CD4-positive, alpha-beta T cell (primary cell): ENCODE data around the gene CMSS1. TPM values are rescaled to one million over a fixed set of nuclear protein-coding genes. Genes with fewer than 3 reads are reported as not detected.

Experiments used
- ATAC-seq: fragments of 200-7000 bp; cut with Tn5 transposase; one replicate; pipeline ENCODE4 v1.10.0; 2022; ENCODE audit warnings: mild to moderate bottlenecking; ENCODE audit not compliant: poor library complexity
- CTCF ChIA-PET: fragments of 350-600 bp; sonication (Branson Sonifier 250); formaldehyde crosslinking; loops from one replicate; lab custom pipeline; 2021; ENCODE audit warnings: antibody characterized with exemption, inconsistent platforms; lab: Charles Lee
- POLR2A ChIA-PET: fragments of 350-600 bp; sonication (Branson Sonifier 250); formaldehyde crosslinking; loops from one replicate; lab custom pipeline; 2021; ENCODE audit warnings: antibody characterized with exemption, inconsistent platforms; lab: Charles Lee
- DNase-seq, 14 experiments: peaks; one replicate each; pipeline ENCODE4 v3.0.0-alpha.2; 2013 to 2020; ENCODE audit warnings: mixed read lengths in 2 of 14
- H3K27ac ChIP-seq, 2 donors: one replicate each; pipeline versions ENCODE4 v1.5.1 to v1.7.0; 2013; ENCODE audit warnings: low read length in 2 of 2, low read depth in 1 of 2, mild to moderate bottlenecking in 1 of 2
- H3K27me3 ChIP-seq, 2 experiments: 1 replicate in 1 of 2; 2 replicates in 1 of 2; pipeline versions ENCODE4 v1.6.1 to v1.7.0; 2013; ENCODE audit warnings: low read length in 2 of 2, control low read depth in 1 of 2, mild to moderate bottlenecking in 1 of 2, moderate library complexity in 1 of 2; ENCODE audit not compliant: insufficient read depth in 2 of 2, control insufficient read depth in 1 of 2
- H3K36me3 ChIP-seq: one replicate; pipeline ENCODE4 v1.6.1; 2013; ENCODE audit warnings: low read length, control low read depth; ENCODE audit not compliant: insufficient read depth
- H3K4me1 ChIP-seq: one replicate; pipeline ENCODE4 v1.6.1; 2013; ENCODE audit warnings: low read length, control low read depth; ENCODE audit not compliant: insufficient read depth
- H3K4me3 ChIP-seq: one replicate; pipeline ENCODE4 v1.5.1; 2013; ENCODE audit warnings: mild to moderate bottlenecking, low read length, moderate library complexity
- H3K9me3 ChIP-seq, 2 experiments: 1 replicate in 1 of 2; 2 replicates in 1 of 2; pipeline versions ENCODE4 v1.6.1 to v1.7.0; 2013; ENCODE audit warnings: low read length in 2 of 2, mild to moderate bottlenecking in 2 of 2, control low read depth in 1 of 2, moderate library complexity in 1 of 2; ENCODE audit not compliant: control insufficient read depth in 1 of 2, insufficient read depth in 1 of 2
- H3K27ac Mint-ChIP-seq: one replicate; pipeline ENCODE4 v1.8.0; 2020; ENCODE audit warnings: mixed read lengths
- H3K27me3 Mint-ChIP-seq: one replicate; pipeline ENCODE4 v1.8.0; 2021; ENCODE audit warnings: mixed read lengths
- H3K36me3 Mint-ChIP-seq: one replicate; pipeline ENCODE4 v1.8.0; 2021; ENCODE audit warnings: low read depth, mixed read lengths
- H3K4me1 Mint-ChIP-seq: one replicate; pipeline ENCODE4 v1.8.0; 2021; ENCODE audit warnings: low read depth, mixed read lengths
- H3K4me3 Mint-ChIP-seq: one replicate; pipeline ENCODE4 v1.8.0; 2020; ENCODE audit warnings: mild to moderate bottlenecking, mixed read lengths
- H3K9me3 Mint-ChIP-seq: one replicate; pipeline ENCODE4 v1.8.0; 2020; ENCODE audit warnings: mixed read lengths
- CTCF ChIP-seq: fragments of 200-600 bp; IDR thresholded peaks from one replicate; pipeline ENCODE4 v1.8.0; 2022; ENCODE audit warnings: antibody characterized with exemption, mild to moderate bottlenecking
- intact Hi-C, 2 experiments: fragments of 100-400 bp; cut with DNase I in 1 of 2; cut with micrococcal nuclease in 1 of 2; formaldehyde crosslinking; loops; one replicate each; pipeline versions ENCODE4 v1.15.1 to v1.9.0; 2023 to 2025; cut with DNase I, micrococcal nuclease
- total RNA-seq, 174 experiments: library from RNA in 2 of 174; stranded (reverse) in 2 of 174; gene quantifications; one replicate each; pipeline ENCODE4 v1.2.3 and lab custom pipeline; 2021 to 2026

CMSS1 gene
- total RNA-seq, 2 experiments from 2014 or later: 12.2 TPM

- Mint-ChIP-seq H3K27ac (no peak overlapping the region), H3K9me3 (peaks cover 4% of the 10 kb centered on the region), H3K27me3 (no peaks in the 10 kb centered on the region), H3K4me1 (no peaks in the 10 kb centered on the region), H3K4me3 (no peak overlapping the region), H3K36me3 (peaks cover 11% of the 10 kb centered on the region)
- Histone ChIP-seq H3K36me3 (no peaks in the 10 kb centered on the region), H3K9me3 (no peaks in the 10 kb centered on the region), H3K4me3 (no peak overlapping the region), H3K27ac (no peak overlapping the region), H3K27me3 (no peaks in the 10 kb centered on the region), H3K4me1 (no peaks in the 10 kb centered on the region)
- ChIA-PET POLR2A (no interaction called here), CTCF (no interaction called here)
- no peak for ATAC-seq
- no peak for TF ChIP-seq CTCF
- intact Hi-C loops: no loop called here
- DNase-seq: no peak
Measured at GRCh38 chr3:99974989-99975388, 157.3 kb downstream of the CMSS1 start.

- Mint-ChIP-seq H3K4me1 (no peaks in the 10 kb centered on the region), H3K36me3 (peaks cover 11% of the 10 kb centered on the region), H3K27me3 (no peaks in the 10 kb centered on the region), H3K27ac (no peak overlapping the region), H3K9me3 (peaks cover 4% of the 10 kb centered on the region), H3K4me3 (no peak overlapping the region)
- Histone ChIP-seq H3K36me3 (no peaks in the 10 kb centered on the region), H3K27me3 (no peaks in the 10 kb centered on the region), H3K9me3 (no peaks in the 10 kb centered on the region), H3K27ac (no peak overlapping the region), H3K4me1 (no peaks in the 10 kb centered on the region), H3K4me3 (no peak overlapping the region)
- intact Hi-C loops: no loop called here
- no peak for TF ChIP-seq CTCF
- DNase-seq: no peak
- CTCF ChIA-PET: no interaction called here
- POLR2A ChIA-PET: no interaction called here
- no peak for ATAC-seq
Measured at GRCh38 chr3:99976584-99976983, 158.9 kb downstream of the CMSS1 start.

- Mint-ChIP-seq H3K36me3 (peaks cover 5% of the 10 kb centered on the region), H3K27me3 (no peaks in the 10 kb centered on the region), H3K4me3 (no peak overlapping the region), H3K27ac (no peak overlapping the region), H3K9me3 (peaks cover 4% of the 10 kb centered on the region), H3K4me1 (no peaks in the 10 kb centered on the region)
- ATAC-seq (no peak), DNase-seq (no peak)
- TF ChIP-seq CTCF: no peak
- Histone ChIP-seq H3K27me3 (no peaks in the 10 kb centered on the region), H3K9me3 (no peaks in the 10 kb centered on the region), H3K4me3 (no peak overlapping the region), H3K27ac (no peak overlapping the region), H3K36me3 (no peaks in the 10 kb centered on the region), H3K4me1 (no peaks in the 10 kb centered on the region)
- ChIA-PET CTCF (no interaction called here), POLR2A (no interaction called here)
- intact Hi-C loops: no loop called here
Measured at GRCh38 chr3:99978221-99978620, 160.6 kb downstream of the CMSS1 start.
